HepG2 (cell line): Measurements from ENCODE around the gene PLCG1.

Experiments
- ADNP ChIP-seq: sonication (generic); formaldehyde crosslinking; IDR thresholded peaks from 2 replicates; pipeline ENCODE4 v1.4.0; 2020; ENCODE audit warnings: missing genetic modification reagents
- GABPA ChIP-seq, 2 experiments: IDR thresholded peaks; 2 replicates each; pipeline ENCODE4 v1.6.1; 2011 to 2016; ENCODE audit warnings: low read depth in 2 of 2, low read length in 1 of 2, missing biosample characterization in 1 of 2, missing genetic modification characterization in 1 of 2
- HNRNPLL ChIP-seq: fragments of 200-400 bp; formaldehyde crosslinking; IDR thresholded peaks from 2 replicates; pipeline ENCODE4 v1.6.1; 2017; ENCODE audit warnings: mild to moderate bottlenecking, low read depth, low read length; ENCODE audit not compliant: poor library complexity, severe bottlenecking
- PHF20 ChIP-seq: sonication (generic); formaldehyde crosslinking; IDR thresholded peaks from 2 replicates; pipeline ENCODE4 v1.5.0; 2020; ENCODE audit warnings: mild to moderate bottlenecking, missing genetic modification reagents
- SATB2 ChIP-seq: sonication (generic); formaldehyde crosslinking; IDR thresholded peaks from 2 replicates; pipeline ENCODE4 v1.5.0; 2020; ENCODE audit warnings: missing genetic modification reagents
- ZNF296 ChIP-seq: sonication (generic); formaldehyde crosslinking; conservative IDR thresholded peaks from 2 replicates; pipeline ENCODE4 v1.5.0; 2020; ENCODE audit warnings: mild to moderate bottlenecking, missing genetic modification reagents
- ZNF790 ChIP-seq: sonication (generic); formaldehyde crosslinking; IDR thresholded peaks from 2 replicates; pipeline ENCODE4 v1.8.0; 2022; ENCODE audit warnings: missing genetic modification reagents, mild to moderate bottlenecking, borderline replicate concordance
- TF ChIP-seq, protein P1 (sequence below): sonication (generic); formaldehyde crosslinking; IDR thresholded peaks from 2 replicates; pipeline ENCODE4 v1.5.0; 2020; ENCODE audit warnings: mild to moderate bottlenecking, missing genetic modification reagents, moderate library complexity
- TF ChIP-seq, protein P2 (sequence below): sonication (generic); formaldehyde crosslinking; IDR thresholded peaks from 2 replicates; pipeline ENCODE4 v1.5.0; 2020; ENCODE audit warnings: missing genetic modification reagents
- TF ChIP-seq, protein P3 (sequence below): sonication (generic); formaldehyde crosslinking; IDR thresholded peaks from 2 replicates; pipeline ENCODE4 v1.4.0; 2020; ENCODE audit warnings: missing genetic modification reagents, borderline replicate concordance
- TF ChIP-seq, protein P4 (sequence below): sonication (generic); formaldehyde crosslinking; IDR thresholded peaks from 2 replicates; pipeline ENCODE4 v1.4.0; 2020; ENCODE audit warnings: mild to moderate bottlenecking, low read depth, missing genetic modification reagents

DNA sequence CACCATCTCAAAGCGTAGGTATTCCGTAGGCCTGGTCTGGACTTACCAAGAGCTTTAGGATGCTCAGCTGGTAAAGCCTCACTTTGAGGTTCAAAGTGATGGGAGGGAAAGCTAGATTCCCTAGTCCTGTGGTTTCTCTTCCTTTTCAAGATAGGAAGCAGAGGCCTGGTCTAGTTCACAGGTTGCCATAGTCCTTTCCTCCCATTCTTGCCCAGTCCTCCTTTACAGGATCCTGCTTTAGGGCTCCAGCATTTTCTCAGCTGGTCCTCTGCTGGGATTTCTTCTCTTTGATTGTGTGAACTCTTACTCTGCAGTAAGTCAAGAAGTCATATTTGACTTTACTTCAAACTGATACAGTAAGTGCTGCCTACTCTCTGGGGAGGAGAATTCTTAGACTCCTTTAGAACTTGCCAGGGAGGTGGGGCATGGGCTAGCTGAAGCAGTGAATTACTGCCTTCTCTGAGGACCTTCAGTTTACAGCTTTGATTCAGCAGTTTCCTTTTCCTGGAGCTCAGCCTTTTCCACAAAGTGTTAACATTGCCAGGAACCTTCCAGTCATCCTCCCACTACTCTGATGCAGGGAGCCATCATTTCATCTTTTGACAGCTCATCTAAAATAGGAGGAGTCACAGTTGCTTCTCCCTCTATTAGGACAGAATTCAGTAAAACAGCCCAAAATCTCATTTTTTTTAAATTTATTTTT, 42.8 kb upstream of the PLCG1 start:
- TF ChIP-seq SATB2 (CRISPR knock-in tag) (no peak), ZNF296 (CRISPR knock-in tag) (no peak), GABPA (IDR thresholded peaks at IDR 0.05; ENCODE audit: low read depth, low read length) (no peak), GABPA (CRISPR knock-in tag; IDR thresholded peaks at IDR 0.05; ENCODE audit: low read depth) (no peak), ZNF790 (CRISPR knock-in tag) (no peak), ADNP (CRISPR knock-in tag) (no peak), HNRNPLL (no peak), PHF20 (CRISPR knock-in tag) (no peak)
- TF ChIP-seq, protein P1, sequence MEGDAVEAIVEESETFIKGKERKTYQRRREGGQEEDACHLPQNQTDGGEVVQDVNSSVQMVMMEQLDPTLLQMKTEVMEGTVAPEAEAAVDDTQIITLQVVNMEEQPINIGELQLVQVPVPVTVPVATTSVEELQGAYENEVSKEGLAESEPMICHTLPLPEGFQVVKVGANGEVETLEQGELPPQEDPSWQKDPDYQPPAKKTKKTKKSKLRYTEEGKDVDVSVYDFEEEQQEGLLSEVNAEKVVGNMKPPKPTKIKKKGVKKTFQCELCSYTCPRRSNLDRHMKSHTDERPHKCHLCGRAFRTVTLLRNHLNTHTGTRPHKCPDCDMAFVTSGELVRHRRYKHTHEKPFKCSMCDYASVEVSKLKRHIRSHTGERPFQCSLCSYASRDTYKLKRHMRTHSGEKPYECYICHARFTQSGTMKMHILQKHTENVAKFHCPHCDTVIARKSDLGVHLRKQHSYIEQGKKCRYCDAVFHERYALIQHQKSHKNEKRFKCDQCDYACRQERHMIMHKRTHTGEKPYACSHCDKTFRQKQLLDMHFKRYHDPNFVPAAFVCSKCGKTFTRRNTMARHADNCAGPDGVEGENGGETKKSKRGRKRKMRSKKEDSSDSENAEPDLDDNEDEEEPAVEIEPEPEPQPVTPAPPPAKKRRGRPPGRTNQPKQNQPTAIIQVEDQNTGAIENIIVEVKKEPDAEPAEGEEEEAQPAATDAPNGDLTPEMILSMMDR, result no peak
- TF ChIP-seq, protein P2, sequence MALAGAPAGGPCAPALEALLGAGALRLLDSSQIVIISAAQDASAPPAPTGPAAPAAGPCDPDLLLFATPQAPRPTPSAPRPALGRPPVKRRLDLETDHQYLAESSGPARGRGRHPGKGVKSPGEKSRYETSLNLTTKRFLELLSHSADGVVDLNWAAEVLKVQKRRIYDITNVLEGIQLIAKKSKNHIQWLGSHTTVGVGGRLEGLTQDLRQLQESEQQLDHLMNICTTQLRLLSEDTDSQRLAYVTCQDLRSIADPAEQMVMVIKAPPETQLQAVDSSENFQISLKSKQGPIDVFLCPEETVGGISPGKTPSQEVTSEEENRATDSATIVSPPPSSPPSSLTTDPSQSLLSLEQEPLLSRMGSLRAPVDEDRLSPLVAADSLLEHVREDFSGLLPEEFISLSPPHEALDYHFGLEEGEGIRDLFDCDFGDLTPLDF (CRISPR knock-in tag), result no peak
- TF ChIP-seq, protein P3, sequence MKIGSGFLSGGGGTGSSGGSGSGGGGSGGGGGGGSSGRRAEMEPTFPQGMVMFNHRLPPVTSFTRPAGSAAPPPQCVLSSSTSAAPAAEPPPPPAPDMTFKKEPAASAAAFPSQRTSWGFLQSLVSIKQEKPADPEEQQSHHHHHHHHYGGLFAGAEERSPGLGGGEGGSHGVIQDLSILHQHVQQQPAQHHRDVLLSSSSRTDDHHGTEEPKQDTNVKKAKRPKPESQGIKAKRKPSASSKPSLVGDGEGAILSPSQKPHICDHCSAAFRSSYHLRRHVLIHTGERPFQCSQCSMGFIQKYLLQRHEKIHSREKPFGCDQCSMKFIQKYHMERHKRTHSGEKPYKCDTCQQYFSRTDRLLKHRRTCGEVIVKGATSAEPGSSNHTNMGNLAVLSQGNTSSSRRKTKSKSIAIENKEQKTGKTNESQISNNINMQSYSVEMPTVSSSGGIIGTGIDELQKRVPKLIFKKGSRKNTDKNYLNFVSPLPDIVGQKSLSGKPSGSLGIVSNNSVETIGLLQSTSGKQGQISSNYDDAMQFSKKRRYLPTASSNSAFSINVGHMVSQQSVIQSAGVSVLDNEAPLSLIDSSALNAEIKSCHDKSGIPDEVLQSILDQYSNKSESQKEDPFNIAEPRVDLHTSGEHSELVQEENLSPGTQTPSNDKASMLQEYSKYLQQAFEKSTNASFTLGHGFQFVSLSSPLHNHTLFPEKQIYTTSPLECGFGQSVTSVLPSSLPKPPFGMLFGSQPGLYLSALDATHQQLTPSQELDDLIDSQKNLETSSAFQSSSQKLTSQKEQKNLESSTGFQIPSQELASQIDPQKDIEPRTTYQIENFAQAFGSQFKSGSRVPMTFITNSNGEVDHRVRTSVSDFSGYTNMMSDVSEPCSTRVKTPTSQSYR, result no peak
- TF ChIP-seq, protein P4, sequence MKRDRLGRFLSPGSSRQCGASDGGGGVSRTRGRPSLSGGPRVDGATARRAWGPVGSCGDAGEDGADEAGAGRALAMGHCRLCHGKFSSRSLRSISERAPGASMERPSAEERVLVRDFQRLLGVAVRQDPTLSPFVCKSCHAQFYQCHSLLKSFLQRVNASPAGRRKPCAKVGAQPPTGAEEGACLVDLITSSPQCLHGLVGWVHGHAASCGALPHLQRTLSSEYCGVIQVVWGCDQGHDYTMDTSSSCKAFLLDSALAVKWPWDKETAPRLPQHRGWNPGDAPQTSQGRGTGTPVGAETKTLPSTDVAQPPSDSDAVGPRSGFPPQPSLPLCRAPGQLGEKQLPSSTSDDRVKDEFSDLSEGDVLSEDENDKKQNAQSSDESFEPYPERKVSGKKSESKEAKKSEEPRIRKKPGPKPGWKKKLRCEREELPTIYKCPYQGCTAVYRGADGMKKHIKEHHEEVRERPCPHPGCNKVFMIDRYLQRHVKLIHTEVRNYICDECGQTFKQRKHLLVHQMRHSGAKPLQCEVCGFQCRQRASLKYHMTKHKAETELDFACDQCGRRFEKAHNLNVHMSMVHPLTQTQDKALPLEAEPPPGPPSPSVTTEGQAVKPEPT (CRISPR knock-in tag), result no peak
